NCI-H2196 (cell line): ENCODE data around the gene ABHD18.
"Not testable (repeated sequence)": the region's sequence is repeated elsewhere in the genome, so short reads cannot be mapped to it uniquely, and the experiment has no call there.

Experiments used
- DNase-seq: peaks from one replicate; lab custom pipeline; 2025; ENCODE audit not compliant: unreplicated experiment; lab: John Stamatoyannopoulos, UW

Gene ABHD18

GRCh38 chr4:128061566-128062536 is 96.6 kb downstream of the ABHD18 start:
- DNase-seq, result peak; percentile 27

GRCh38 chr4:128066453-128066820 is 101.2 kb downstream of the ABHD18 start:
- not testable (repeated sequence) for DNase-seq

- DNase-seq, result no peak
These were observed 103.7 kb downstream of the ABHD18 start for GRCh38 chr4:128068918-128069317.

GRCh38 chr4:128076464-128076863 is 111.3 kb downstream of the ABHD18 start:
- DNase-seq, result no peak
